HG03159 (cell line): ENCODE data around the gene TACC2.

Experiments
- ATAC-seq: cut with Tn5 transposase; IDR thresholded peaks from one replicate; pipeline ENCODE4 v1.9.1; 2021; ENCODE audit warnings: mild to moderate bottlenecking, moderate library complexity; ENCODE audit not compliant: unreplicated experiment

TACC2 gene

DNA sequence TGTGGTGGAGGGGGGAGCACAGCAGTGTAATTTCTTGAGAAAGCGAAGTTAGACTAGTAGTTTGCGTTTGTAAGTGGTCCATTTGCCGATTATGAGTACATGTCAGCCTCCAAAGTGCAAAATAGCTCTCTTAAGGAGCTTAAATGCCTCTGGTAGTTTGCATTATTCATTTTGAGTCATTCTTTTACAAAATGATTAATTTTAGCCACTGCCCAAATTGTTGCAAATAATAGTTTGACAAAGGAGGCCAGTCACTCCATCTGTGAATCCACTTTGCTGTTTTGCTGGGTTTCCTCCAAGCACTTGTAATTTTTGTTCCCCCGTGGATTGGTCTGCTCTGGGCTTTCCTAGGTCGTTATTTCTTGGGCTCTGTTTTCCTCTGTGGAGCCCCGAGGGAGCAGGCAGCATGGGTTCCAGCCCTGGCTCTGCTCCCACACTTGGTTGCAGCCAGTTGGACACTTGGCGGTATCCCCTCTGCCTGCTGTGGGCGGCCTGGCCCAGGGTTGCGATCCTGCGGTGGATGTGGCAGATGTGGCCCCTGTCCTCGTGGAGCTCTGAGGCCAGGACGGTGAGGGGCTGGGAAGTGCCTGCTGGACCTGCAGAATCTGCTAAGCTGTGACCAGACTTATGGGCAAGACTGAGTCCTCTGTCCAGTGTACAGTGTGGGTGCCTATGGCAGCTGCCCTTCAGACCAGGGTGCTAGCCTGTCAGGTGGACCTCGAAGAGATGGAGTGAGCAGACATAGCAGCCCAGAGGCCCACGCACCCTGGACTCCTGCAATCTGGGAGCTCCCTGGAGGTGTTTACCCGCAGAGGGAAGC, 153.1 kb downstream of the TACC2 start:
- no peak for ATAC-seq

DNA sequence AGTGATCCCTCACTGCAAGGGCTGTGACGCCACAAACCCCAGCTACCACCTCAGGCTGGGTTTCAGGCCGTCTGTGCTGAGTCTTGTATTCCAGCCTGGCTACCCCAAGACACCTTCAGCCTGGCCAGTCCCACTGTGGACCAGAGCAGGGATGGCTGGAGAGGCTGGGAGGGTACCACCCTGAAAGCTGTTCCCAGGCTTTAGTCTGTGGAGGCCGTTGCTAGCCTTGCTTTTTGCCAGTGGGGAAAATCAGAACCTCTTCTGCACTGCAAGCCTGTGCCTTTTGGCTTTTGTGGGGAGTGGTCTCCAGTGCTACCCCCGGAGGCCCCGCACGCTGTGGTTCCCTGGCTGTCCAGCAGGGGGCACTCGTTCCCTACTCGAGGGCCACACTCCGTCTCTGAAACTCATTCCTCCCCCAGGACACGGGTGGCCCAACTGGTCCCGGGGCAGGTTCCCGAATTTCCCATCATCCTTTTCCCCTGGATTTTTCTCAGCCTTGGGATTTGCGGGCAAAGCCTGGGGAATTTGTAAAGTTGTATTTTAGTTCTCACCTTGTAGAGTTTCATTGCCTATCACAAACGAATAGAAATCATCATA, 153.8 kb downstream of the TACC2 start:
- ATAC-seq, result no peak

DNA sequence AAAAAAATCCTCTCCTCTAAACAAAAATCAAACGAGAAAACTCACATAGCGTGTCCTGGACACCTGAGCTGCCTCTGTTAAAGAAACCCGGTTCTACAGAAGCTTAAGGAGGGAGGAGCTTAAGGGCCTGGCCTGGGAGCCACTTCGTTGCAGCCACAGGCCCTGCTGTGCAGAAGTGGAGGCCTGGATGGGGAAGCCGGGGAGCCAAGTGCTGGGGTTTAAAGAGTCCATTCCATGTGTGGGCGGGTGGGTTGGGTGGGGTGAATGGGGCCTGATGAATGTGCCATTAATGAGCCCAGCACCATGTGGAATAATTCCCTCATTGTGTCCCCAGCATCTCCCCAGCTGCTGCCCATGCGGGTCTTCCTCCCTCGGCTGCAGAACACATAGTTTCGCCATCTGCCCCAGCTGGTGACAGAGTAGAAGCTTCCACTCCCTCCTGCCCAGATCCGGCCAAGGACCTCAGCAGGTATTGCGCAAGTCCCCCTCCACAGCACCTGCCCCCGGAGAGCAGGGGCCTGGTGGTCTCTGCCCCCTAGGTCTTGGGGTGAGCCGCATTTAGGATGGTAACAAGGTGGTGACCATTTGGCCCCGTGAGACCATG, 154.4 kb downstream of the TACC2 start:
- no peak for ATAC-seq

DNA sequence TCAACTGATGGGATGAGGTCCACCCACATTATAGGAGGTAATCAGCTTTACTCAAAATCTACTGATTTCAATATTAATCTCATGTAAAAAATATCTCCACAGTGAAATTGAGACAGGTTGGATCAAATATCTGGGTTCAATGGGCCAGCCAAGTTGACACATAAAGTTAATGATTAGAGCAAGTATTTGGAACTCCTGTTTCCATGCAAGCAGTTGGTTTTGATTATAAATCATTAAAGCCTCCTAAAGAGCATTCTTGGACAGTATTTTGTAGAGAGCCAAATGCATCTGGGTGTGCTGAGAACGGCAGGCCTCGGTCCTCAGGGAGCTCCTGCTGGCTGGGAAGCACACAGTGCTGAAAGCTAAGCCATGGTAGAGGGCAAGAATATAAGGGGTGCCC, 155.2 kb downstream of the TACC2 start:
- ATAC-seq, result no peak

DNA sequence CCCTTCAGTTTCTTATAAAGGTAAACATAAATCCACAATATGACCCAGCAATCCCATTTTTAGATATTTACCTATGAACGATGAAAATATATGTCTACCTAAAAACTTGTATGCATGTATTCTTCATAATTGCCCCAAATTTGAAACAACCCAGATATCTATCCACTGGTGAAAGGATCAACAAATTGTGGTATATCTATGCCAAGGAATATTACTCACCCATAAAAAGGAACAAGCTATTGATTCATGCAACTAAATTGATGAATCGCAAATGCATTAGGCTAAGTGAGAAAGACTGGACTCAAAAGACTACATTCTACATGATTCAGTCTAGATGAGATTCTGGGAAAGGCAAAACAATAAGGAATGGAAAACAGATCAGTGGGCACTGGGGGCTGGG, 156.2 kb downstream of the TACC2 start:
- ATAC-seq, result no peak

DNA sequence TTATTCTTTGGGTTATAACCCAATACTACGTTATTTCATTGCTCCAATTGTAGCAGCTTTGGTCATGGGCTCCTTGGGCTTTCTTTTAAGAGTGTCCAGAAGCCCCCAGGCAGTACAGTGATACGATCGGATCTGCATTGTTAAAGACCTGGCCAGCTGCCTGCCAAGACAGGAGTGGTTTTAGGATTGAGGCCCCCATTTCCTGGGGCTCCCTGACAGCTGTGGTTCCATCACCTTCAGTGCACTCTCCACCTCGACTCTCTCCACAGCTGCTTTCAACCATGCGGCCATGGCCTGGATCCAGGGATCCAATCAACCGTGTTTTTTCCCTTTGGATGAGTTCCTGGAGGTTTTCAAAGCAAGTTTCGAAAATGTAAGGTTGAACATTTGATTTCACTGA, 158.7 kb downstream of the TACC2 start:
- no peak for ATAC-seq

DNA sequence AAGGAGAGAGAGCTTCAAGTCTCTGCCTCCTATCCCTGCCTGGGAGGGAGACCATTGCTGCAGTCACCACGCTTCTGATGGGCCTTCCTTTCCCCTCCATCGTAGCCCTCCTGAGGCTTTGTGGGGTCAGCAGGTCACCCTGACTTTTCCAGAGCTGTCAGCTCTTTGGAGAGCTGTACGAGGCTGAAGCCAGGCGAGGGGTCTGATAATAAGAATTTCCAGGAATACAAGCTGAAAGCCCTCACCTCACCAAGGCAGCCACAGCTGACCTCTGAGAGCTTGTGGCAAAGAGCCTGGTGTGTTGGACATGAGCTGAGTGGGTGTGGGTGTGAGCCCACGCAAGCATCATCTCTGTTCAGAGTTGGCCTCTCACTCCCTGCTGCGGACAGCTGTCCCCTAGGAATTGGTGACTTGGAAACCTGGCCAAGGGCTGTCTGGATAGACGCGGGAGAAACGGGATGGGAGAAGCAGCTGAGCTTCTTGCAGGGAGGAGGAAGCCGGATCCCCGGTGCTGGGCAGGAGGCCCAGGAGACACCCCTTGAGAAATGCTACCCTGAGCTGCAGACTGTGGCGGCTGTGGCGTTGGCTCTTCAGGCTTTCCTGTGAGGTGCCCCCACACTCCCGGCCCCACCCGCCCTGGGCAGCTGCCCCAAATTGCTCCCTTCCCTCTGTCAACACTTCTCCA, 160.1 kb downstream of the TACC2 start:
- no peak for ATAC-seq

DNA sequence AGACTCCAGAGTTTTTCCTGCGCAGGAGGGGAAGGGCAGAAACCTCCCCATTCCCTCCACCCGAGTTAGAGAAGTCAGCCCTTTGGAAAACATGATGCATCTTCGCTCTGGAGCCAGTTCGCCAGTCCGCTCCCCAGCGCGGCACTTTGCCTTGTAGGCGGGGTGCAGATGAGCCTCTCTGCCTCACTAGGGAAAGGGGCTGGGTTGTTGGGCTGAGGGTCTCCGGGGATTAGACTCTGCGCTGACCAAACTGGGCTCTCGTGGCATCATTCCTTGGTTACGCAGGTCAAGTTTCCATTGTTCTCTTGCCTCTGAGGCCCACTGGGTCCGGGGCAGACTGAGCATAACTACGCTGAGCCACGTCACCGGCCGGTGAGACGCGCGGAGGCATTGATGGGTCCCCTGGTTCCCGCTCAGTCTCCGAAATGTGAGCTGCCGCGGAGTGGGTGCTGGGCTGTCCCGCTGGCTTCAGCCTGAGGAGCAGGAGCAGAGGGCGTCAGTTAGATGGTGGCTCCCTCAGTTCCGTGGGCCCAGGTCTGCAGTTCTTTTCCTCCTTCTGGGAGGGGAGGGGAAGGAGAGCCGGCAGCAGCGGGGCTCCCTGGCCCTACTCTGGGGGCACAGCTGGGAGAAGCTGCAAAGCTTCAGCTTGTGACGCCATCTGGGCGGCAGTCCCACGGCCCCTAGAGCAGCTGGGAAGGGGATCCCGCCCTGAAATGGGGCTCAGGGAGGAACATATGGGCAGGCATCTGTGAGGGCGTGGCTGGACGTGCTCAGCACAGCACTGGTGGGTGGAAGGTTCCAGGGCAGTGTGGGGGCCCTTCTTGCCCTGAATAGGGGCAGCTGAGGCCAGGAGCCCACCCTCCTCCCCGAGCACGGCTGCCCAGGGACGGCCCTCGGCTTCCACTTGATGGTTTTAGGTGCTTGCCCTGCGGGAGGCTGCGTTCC, 160.9 kb downstream of the TACC2 start:
- ATAC-seq, result no peak

DNA sequence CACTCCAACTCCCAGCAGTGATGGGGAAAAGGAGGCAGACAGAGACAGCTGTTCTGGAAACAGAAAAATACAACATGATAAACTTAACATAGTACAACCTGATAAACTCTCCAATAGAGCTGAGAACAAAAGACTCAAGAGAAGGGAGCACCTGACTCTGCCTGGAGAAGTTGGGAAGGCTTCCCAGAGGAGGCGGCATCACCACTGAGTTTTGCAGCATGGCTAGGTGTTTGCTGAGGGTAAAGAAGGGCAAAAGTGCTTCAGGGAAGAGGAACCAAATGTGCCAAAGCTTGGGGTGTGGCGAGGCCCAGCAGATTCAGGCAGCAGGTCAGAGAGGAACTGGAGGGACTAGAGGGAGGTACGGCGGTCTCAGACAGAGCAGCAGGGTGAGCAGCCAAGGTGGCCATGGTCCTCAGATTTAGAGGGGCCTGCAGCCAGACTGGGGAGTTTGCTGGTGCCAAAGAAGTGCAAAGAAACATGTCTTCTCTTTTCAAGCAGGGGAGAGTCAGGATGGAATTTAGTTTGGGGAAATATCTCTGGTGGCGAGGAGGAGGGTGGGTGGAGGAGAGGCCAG, 162.2 kb downstream of the TACC2 start:
- ATAC-seq, result no peak

DNA sequence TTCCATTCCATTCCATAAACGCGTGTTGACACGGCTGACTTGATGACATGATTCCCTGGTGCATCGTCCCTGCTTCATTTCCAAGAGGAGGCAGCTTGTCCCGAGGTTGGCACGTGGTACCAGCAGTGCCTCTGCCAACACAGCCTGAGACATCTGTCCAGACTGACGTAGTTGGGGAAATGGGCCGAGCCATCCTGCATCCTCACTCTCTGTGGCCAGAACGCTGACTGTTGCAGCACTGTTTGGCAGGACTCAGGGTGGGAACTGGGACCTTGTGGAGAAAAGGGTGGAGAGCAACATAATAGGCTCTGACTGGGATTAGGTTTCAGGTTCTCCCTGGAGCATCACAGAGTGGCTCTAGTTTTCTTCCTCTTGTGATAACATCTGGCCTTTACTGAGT, 163.6 kb downstream of the TACC2 start:
- ATAC-seq, result no peak

DNA sequence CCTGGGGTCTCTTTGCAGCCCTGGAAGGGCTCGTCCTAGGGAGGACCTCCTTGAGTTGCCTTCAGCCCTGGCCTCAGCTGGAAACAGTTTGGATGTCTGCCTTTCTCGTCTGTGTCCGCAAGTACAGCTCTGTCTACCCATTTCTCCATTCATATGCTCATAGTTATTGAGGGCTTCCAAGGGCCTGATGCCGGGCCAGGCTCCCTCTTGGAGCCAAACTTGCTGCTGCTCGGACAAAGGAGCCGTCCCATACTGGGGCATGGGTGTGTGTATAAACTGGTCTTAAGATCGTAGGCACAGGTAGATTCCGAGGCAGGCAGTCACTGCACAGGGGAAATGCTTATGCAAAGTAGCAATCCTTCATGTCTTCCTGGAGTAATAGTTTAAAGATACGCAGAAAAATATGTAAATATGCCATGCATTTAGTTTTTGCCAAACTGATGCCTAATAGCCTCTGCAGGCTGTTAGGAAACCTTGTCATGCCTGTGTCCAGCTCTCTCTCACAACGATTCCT, 165.1 kb downstream of the TACC2 start:
- no peak for ATAC-seq

DNA sequence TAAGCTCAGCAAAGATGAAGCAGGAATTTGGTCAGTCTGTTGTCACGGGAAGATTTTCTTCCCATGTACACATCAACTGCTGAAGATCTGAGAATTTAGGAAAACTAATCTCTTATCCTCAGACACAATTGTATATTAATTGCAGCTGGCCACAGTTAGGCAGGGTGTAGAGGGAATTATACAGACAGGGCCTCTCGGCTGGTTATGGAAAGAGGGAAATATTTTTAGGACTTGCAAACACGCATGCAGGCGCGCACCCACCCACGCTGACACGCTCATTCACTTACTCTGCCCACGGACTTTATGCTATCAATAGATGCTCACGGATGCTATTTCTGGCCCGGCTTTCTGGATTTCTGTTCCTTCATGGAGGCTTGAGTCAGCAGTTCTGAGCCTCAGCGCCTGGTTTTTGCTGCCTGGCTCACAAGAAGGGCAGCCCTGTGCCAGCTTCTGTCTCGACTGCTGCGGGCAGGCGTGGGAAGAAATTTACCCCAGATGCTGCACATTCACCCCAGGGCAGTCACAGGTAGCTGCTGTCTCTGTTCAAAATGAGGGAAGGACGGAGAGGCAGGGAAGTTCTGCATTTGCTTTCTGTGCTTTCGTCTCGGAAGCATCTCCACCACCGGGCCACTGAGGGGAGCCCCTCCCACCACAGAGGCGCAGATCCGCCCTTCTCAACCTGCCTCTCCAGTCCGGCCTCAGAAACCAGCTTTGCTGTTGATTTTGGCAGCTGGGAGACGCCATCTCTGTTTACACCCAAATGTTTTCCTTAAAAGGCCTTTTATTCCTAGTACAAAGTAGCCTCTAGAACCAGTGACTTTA, 165.8 kb downstream of the TACC2 start:
- no peak for ATAC-seq

DNA sequence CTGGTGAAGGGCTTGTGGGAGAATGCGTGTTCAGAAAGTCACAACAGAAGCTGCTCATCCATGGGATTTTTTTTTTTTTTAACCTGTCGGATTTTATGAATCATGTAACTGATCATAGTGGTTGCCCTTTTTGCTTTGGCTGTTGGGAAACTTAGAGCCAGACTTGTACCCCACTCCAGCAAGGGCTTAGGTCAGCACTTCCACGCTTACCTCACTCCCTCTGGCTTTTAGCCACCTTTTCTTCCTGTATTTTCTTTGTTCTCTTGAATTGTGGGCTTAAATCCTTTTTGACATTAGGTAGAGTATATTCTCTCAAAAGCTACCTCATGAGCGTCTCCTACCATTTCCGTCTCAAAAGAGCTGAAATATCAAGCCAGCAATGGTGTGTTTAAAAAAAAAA, 168.5 kb downstream of the TACC2 start:
- ATAC-seq, result no peak

DNA sequence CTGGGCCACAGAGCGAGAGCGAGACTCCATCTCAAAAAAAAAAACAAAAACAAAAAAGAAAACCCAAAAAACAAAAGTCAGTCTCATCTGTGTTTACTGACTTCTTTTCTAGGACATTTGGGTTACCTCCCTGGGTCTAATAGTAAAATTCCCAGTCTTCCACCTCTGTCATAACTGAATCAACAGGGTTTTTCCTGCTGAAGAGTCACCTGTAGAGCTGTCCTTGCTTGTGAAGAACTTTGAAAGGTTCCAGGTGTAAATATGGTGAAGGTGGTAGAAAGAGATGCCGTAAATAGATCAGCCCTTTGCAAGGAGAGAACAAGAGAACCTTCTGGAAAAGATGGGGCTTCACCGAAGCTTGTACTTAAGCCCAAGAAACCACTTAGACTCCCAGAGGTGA, 169.4 kb downstream of the TACC2 start:
- ATAC-seq, result no peak

DNA sequence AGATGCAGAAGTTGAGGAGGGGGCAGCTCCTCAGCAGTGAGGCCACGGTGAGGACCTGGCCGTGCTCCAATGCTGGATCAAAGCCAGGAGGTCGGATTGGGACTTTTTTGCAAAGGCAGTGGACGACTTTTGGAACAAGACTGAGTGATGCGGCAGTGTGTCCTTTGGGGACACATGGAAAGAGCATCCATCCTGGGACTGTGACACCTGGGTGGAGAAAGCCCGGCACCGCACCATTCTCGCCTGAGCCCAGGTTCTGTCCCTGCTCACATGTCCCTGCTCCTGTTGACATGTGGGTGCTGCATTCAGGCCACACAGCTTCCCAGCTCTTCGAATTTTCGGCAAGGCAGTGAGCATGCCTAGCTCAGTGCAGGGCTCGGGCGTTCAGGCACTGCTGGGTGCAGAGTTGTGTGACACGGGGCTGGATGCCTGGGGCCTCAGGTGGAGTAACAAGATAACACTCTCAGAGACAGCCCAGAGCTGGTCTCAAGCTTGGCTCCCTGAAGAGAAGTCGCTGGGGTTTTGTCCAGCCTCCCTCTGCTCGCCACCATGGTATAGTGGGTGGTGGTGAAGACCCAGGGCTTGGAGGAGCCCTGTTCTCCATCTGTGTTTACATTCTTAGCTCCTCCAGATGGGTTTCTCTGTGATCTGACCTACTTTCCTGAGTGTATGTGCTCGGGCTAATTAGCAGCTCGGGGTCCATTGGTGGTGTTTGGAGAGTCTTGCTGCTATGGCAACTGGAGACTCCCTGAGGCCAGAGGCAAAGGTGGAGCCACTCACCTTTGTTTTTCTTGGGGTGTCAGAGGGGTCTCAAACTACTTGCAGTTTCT, 170.4 kb downstream of the TACC2 start:
- no peak for ATAC-seq

DNA sequence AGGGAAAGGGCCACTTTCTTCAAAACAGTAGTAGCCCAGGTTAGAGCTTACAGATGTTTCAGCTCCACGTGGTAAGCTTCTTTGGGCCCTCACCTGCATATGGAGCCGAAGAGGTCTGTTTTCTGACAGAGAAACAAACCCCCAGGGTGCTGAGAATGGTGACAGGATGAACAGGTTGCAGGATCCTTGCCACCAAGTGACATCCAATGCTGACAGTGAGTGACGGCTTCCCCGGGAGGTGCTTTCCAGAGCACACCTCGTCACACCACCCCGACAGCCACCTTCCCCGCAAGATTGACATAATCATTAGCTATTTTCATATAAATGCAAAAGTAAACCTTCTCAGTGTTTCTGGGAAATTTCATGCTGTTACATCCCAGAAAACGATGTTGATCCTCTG, 172.8 kb downstream of the TACC2 start:
- no peak for ATAC-seq

DNA sequence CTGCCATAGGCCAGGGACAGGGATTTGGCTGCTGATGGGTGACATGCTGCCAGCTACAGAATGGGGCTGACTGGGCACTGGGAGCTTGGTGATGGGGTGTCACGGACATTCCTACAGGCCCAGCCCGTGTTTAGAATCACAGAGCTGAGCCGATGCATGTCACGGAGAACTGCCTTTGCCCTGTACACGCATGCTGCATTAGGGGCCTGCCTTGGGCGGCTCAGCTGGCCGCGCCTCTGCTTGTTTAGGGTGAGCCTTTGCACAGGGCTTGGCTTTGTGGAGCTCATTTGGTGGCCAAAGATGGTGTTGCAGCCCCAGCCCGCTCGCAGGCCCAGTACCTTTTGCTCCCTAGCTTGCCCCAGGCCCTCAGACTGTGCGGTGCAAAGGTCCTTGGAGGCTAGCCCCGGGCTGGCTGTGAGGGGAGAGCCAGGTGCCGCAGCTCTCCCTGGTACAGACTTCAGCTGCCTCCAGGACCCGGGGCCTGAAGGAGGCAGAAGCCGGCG, 173.8 kb downstream of the TACC2 start:
- no peak for ATAC-seq
